NT2/D1 (cell line): Measurements from ENCODE around the gene AKT3.
A peak's percentile ranks its signal among the peaks of the same experiment; 100 is the strongest.

Experiments
- DNase-seq: peaks from one replicate; pipeline ENCODE4 v3.0.0-alpha.2; 2011; ENCODE audit warnings: low read depth, low spot score
- H3K27me3 ChIP-seq: 2 replicates; pipeline ENCODE4 v1.6.0; 2011; ENCODE audit warnings: mild to moderate bottlenecking; ENCODE audit not compliant: insufficient read length, insufficient read depth
- H3K36me3 ChIP-seq: 2 replicates; pipeline ENCODE4 v1.6.1; 2011; ENCODE audit warnings: mild to moderate bottlenecking, low read length, mixed read lengths; ENCODE audit not compliant: insufficient read depth, insufficient read length
- H3K4me1 ChIP-seq: 2 replicates; pipeline ENCODE4 v1.5.1; 2011; ENCODE audit not compliant: insufficient read depth, insufficient read length
- H3K4me3 ChIP-seq: 2 replicates; pipeline ENCODE4 v1.5.1; 2011; ENCODE audit warnings: low read depth; ENCODE audit not compliant: insufficient read length
- H3K9ac ChIP-seq: 2 replicates; pipeline ENCODE4 v1.6.0; 2011; ENCODE audit warnings: low read depth; ENCODE audit not compliant: insufficient read length
- H3K9me3 ChIP-seq: 2 replicates; pipeline ENCODE4 v1.5.1; 2011; ENCODE audit warnings: mild to moderate bottlenecking, low read length; ENCODE audit not compliant: insufficient read depth
- SUZ12 ChIP-seq: IDR thresholded peaks from 2 replicates; pipeline ENCODE4 v1.6.1; 2011; ENCODE audit not compliant: insufficient read length, insufficient read depth; ENCODE audit errors: extremely low read depth
- YY1 ChIP-seq: IDR thresholded peaks from 2 replicates; pipeline ENCODE4 v1.6.1; 2011; ENCODE audit not compliant: insufficient read length, insufficient read depth
- ZNF274 ChIP-seq: IDR thresholded peaks from 2 replicates; pipeline ENCODE4 v1.6.1; 2011; ENCODE audit warnings: mild to moderate bottlenecking, low read depth, low read length

Gene AKT3

GRCh38 chr1:243628476-243628907 lies 221.6 kb downstream of the AKT3 start:
- no peak for DNase-seq
- Histone ChIP-seq H3K4me1 (no peaks in the 10 kb centered on the region), H3K9ac (no peak overlapping the region), H3K27me3 (no peaks in the 10 kb centered on the region), H3K4me3 (no peak overlapping the region), H3K9me3 (peaks cover 10% of the 10 kb centered on the region), H3K36me3 (peaks cover 2% of the 10 kb centered on the region)
- no peak for TF ChIP-seq YY1
- TF ChIP-seq ZNF274, result no peak
- no peak for TF ChIP-seq SUZ12

GRCh38 chr1:243623841-243624240 lies 226.2 kb downstream of the AKT3 start:
- DNase-seq, result no peak
- Histone ChIP-seq H3K4me1 (no peaks in the 10 kb centered on the region), H3K36me3 (peaks cover 7% of the 10 kb centered on the region), H3K9me3 (peaks cover 40% of the 10 kb centered on the region), H3K27me3 (no peaks in the 10 kb centered on the region), H3K4me3 (no peak overlapping the region), H3K9ac (no peak overlapping the region)
- TF ChIP-seq SUZ12, result no peak
- TF ChIP-seq ZNF274, result no peak
- TF ChIP-seq YY1, result no peak

- H3K4me1 ChIP-seq, result no peaks in the 10 kb centered on the region
- peak; percentile 40 for DNase-seq
- H3K9me3 ChIP-seq, result peaks cover 40% of the 10 kb centered on the region
- H3K4me3 ChIP-seq, result no peak overlapping the region
- H3K36me3 ChIP-seq, result peaks cover 7% of the 10 kb centered on the region
- no peak for TF ChIP-seq ZNF274
- no peak for TF ChIP-seq YY1
- no peak for TF ChIP-seq SUZ12
- no peak overlapping the region for H3K9ac ChIP-seq
- H3K27me3 ChIP-seq, result no peaks in the 10 kb centered on the region
Measured at GRCh38 chr1:243621973-243622372, 228.1 kb downstream of the AKT3 start.

GRCh38 chr1:243620096-243620495 lies 229.9 kb downstream of the AKT3 start:
- H3K4me1 ChIP-seq, result no peaks in the 10 kb centered on the region
- no peak overlapping the region for H3K4me3 ChIP-seq
- no peaks in the 10 kb centered on the region for H3K27me3 ChIP-seq
- H3K9me3 ChIP-seq, result peaks cover 40% of the 10 kb centered on the region
- no peak for TF ChIP-seq SUZ12
- TF ChIP-seq YY1, result no peak
- no peak for TF ChIP-seq ZNF274
- DNase-seq, result no peak
- H3K9ac ChIP-seq, result no peak overlapping the region
- peaks cover 7% of the 10 kb centered on the region for H3K36me3 ChIP-seq

- Histone ChIP-seq H3K27me3 (no peaks in the 10 kb centered on the region), H3K9me3 (peaks cover 10% of the 10 kb centered on the region; the same call in 1 of the 2 replicates), H3K4me1 (no peaks in the 10 kb centered on the region), H3K36me3 (no peaks in the 10 kb centered on the region), H3K9ac (no peak overlapping the region), H3K4me3 (no peak overlapping the region)
- DNase-seq, result no peak
- TF ChIP-seq YY1 (no peak), SUZ12 (no peak), ZNF274 (no peak)
Measured at GRCh38 chr1:243609698-243610097, 240.3 kb downstream of the AKT3 start.

- no peak for DNase-seq
- Histone ChIP-seq H3K9me3 (peaks cover 21% of the 10 kb centered on the region), H3K9ac (no peak overlapping the region), H3K27me3 (no peaks in the 10 kb centered on the region), H3K36me3 (no peaks in the 10 kb centered on the region), H3K4me1 (no peaks in the 10 kb centered on the region), H3K4me3 (no peak overlapping the region)
- no peak for TF ChIP-seq SUZ12
- TF ChIP-seq YY1, result no peak
- TF ChIP-seq ZNF274, result no peak
Measured at GRCh38 chr1:243605604-243606003, 244.4 kb downstream of the AKT3 start.

- DNase-seq, result no peak
- Histone ChIP-seq H3K36me3 (no peaks in the 10 kb centered on the region), H3K9ac (no peak overlapping the region), H3K9me3 (peaks cover 11% of the 10 kb centered on the region; the same call in 1 of the 2 replicates), H3K4me3 (no peak overlapping the region), H3K4me1 (no peaks in the 10 kb centered on the region), H3K27me3 (no peaks in the 10 kb centered on the region)
- TF ChIP-seq YY1, result no peak
- no peak for TF ChIP-seq SUZ12
- no peak for TF ChIP-seq ZNF274
Measured at GRCh38 chr1:243601720-243602119, 248.3 kb downstream of the AKT3 start.
